Dermis blood vessel endothelial cell (primary cell): Measurements from ENCODE around the gene UTP11. TPM values are rescaled to one million over a fixed set of nuclear protein-coding genes. Genes with fewer than 3 reads are reported as not detected.

ENCODE experiments used
- DNase-seq: peaks from one replicate; pipeline ENCODE4 v3.0.0; 2010
- total RNA-seq: library from RNA; depleted of rRNA; stranded (reverse); fragments of >200 nt; gene quantifications from 2 replicates; pipeline ENCODE4 v1.2.3, GENCODE V29; 2014

The UTP11 gene
- total RNA-seq, 1 donor from 2014 or later, result 47.5 TPM

GRCh38 chr1:38003261-38004250 lies 9.0 kb upstream of the UTP11 start:
- peak; percentile 52 for DNase-seq

GRCh38 chr1:38004284-38005108 lies 8.0 kb upstream of the UTP11 start:
- peak; percentile 39 for DNase-seq

GRCh38 chr1:38005195-38006007 lies 7.1 kb upstream of the UTP11 start, which contains the start of gene FHL3:
TSS of gene FHL3 (minus strand) at chr1:38005514. CDS start at chr1:37999412, 6,102 bp downstream.
- DNase-seq, result peak; percentile 68

- DNase-seq, result no peak
These were observed 6.3 kb upstream of the UTP11 start for GRCh38 chr1:38006008-38006828.

- peak; percentile 82 for DNase-seq
These were observed 3.3 kb upstream of the UTP11 start for GRCh38 chr1:38009088-38009840.

DNA sequence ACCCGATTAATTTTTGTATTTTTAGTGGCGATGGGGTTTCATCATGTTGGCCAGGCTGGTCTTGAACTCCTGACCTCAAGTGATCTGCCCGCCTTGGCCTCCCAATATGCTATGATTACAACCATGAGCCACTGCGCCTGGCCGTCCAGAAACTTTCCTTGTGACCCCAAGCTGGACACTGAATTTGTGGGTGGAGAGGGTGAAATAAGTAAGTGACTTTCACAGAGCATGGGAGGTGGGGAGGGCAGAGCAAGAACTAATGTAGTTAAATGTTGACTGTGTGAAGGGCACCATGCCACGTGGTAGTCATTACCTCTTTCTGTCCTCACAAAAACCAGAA lies 2.7 kb upstream of the UTP11 start:
- DNase-seq, result no peak

- no peak for DNase-seq
These were observed 691 bp downstream of the UTP11 start for GRCh38 chr1:38013227-38013622.

DNA sequence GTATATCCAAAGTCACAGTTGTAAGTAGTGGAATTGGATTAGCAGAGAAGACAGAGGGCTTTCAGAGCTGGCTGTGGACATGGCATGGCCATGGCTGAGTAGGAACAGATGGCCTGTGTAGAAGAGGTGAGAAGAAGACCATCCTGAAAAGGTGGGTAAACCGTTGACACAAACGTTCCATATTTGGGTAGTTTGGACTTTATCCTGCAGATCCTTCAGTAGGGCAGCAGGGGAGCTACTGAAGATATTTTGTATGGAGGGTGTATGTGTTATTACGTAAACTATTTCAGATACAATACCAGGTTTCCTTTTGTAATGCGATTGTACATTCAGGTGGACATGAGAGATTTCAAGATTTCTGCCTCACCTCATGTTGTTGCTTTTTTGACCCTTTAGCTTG lies 1.6 kb downstream of the UTP11 start:
- no peak for DNase-seq

GRCh38 chr1:38014724-38015424 lies 2.3 kb downstream of the UTP11 start:
- DNase-seq, result no peak

DNA sequence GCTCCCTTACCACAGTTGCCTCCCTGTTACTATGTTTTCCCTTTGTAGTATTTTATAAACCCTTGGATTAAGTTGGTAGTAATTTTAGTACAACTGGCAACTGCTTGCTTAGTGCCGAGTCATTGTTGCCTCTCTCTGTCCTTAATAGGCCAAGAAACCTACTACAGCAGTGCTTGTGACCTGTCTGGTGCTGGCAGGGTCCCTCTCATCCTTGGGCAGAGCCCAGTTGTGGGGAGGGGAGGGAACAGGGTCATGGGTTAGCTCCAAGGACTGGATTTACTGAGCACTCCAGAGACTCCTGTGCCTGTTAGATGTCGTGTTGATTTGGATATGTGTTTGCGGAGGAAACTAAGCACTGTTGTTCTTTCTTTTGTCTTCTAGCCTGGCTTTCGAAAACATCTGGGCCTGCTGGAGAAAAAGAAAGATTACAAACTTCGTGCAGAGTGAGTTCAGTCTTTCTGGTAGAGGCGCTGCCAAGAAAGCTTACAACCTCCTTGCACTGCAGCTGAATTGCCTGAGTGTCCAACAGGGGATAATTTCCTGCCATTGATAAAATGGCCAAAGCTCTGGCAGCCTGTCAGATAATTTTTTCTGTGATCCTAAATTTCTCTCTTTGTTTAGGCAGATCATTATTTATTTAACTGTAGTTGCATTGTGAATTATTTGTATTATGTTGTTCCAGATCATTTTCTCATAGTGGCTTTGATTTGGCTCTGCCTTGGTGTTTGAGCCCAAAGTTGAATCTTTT lies 3.6 kb downstream of the UTP11 start:
- peak; percentile 83 for DNase-seq

DNA sequence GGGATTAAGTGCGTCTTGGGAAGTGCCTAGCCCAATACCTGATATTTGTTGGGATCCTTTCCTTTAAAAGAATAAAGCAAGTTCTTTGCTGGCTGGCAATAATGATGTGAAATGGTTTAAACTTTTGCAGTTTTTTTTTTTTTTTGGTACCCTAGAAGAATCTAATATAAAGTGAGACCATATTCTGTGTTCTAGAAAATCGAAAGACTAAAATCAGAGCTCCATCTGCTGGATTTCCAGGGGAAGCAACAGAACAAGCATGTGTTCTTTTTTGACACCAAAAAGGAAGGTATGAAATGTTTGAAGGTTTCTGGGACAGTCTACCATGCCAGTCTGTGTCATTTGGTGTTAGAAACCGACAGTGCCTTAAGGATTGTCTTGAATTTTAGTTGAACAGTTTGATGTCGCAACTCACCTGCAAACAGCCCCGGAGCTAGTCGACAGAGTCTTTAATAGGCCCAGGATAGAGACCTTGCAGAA lies 6.4 kb downstream of the UTP11 start:
- DNase-seq, result peak; percentile 62

- DNase-seq, result no peak
These were observed 7.9 kb downstream of the UTP11 start for GRCh38 chr1:38020396-38020795.

GRCh38 chr1:38021969-38022368 lies 9.4 kb downstream of the UTP11 start:
- no peak for DNase-seq

GRCh38 chr1:38022810-38023209 lies 10.3 kb downstream of the UTP11 start:
- DNase-seq, result no peak

DNA sequence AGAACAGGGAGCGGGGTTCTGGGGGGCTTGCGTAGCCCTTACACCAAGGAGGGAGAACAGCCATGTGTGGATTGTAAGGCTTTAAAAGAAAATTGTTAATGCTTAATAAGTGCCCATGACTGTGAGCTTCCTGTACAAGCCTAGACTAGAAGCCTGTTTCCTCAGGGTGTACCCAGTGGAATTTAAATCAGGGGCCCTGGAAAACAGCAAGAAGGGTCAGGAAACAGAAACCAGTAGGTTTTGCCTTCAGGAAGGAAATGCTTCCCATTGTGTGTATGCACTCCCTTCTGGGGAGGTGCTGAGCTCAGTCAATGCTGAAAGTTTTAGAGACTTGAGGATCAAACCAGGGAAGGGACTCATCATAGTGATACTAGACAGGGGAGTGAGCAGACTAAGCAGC lies 12.7 kb downstream of the UTP11 start:
- peak; percentile 39 for DNase-seq

DNA sequence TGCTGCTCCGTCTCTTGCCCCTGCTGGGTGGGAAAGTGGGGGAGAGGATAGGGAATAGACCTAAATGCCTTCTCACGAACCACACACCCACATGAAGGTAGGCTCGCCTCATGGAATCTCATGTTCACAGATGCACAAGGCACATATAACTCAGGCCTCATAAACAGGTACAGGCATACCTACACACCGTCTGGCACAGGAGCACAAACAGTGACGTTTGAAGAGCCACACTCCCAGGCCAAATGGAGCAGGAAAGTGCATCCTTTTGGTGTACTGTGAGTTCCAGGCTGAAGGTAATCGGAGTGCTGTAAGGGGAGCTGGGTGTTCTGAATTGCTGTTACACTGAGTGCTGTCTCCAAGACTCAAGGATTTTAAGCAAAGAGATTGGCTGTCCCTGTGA lies 13.1 kb downstream of the UTP11 start:
- no peak for DNase-seq

- DNase-seq, result peak; percentile 78
These were observed 14.2 kb downstream of the UTP11 start for GRCh38 chr1:38026592-38027200.

- DNase-seq, result no peak
These were observed 14.9 kb downstream of the UTP11 start for GRCh38 chr1:38027201-38028104.
